ENCODE measurements around the gene WDR70.
"Not testable (repeated sequence)": the region's sequence is repeated elsewhere in the genome, so short reads cannot be mapped to it uniquely, and the experiment has no call there.

The WDR70 gene

DNA sequence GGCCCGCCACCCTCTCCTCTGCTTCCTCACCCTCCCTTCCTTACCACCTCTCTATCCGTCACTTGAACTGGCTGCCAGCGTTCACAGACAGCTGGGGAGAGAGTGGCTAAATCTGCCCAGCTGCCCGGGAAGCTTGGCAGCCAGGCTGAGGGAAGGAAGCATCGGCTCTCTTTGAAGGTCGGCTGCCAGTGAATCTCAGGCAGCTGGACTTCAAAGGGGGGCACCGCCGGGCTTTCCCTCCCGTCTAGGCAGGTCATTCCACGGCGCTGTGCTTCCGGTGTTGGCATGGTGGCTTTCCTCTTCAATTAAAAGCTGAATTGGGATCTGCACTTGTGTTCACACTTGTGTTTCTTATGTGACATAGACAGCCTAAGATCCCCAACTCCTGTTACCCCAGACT, 286.8 kb downstream of the WDR70 start:
- peaks cover 15% of the 10 kb centered on the region for H3K4me1 ChIP-seq (ENCODE audit: insufficient read depth, low read length)
- H3K9me3 ChIP-seq (ENCODE audit: control insufficient read depth, insufficient read depth, low read length) = no peaks in the 10 kb centered on the region
- no peak overlapping the region for H3K9ac ChIP-seq (ENCODE audit: low read depth, low read length)
- no peaks in the 10 kb centered on the region for H3K36me3 ChIP-seq (ENCODE audit: insufficient read depth, low read length)

DNA sequence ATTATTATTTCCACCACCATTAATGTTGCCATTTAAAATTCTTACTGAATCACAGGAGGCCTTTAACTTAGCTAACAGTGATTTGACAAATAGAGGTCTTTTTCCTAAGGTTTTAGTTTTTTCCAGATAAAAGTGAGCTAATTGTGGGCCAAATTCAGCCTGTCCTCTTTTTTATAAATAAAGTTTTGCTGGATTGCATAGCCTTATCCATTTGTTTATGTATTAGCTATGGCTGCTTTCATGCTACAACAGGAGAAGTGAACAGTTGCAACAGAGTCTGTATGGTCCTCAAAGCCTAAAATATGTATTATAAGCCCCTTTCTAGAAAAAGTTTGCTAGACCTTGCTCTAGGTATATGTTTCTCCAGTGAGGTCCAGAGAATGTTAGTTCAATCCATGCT, 288.3 kb downstream of the WDR70 start:
- H3K9me3 ChIP-seq (ENCODE audit: control insufficient read depth, insufficient read depth, low read length) = no peaks in the 10 kb centered on the region
- peaks cover 15% of the 10 kb centered on the region for H3K4me1 ChIP-seq (ENCODE audit: insufficient read depth, low read length)

GRCh38 chr5:37667846-37668245, 288.7 kb downstream of the WDR70 start:
- Histone ChIP-seq H3K36me3 (ENCODE audit: insufficient read depth, low read length) (no peaks in the 10 kb centered on the region), H3K9ac (ENCODE audit: low read depth, low read length) (no peak overlapping the region), H3K4me1 (ENCODE audit: insufficient read depth, low read length) (peaks cover 15% of the 10 kb centered on the region)

More for the DNA sequence above, 288.3 kb downstream of the WDR70 start:
- Histone ChIP-seq H3K9ac (ENCODE audit: low read depth, low read length) (no peak overlapping the region), H3K36me3 (ENCODE audit: insufficient read depth, low read length) (no peaks in the 10 kb centered on the region)

DNA sequence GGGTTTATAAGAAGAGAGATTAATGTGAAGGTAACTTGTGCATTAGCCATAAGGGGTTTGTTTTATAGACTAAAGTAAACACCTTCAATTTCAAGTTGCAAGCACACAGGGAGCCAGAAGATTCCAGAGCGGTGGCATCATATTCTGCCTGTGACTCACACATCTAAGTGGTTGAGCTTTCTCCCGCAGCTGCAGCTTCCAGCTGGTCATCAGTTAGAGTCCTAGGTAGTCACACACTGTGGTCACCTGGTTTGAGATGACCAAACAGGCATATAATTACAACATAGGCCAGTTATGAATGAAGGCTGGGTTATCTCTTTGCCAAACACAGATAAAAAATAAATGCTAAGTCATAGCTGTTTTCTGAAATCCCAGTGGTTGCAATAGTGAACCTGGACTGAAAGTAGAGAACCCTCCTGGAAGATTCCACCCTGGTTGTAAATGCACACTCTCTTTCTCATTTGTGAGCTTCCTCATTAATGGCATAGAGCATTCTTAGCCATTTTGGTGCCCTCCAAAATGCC, 289.5 kb downstream of the WDR70 start:
- H3K9me3 ChIP-seq (ENCODE audit: control insufficient read depth, insufficient read depth, low read length) = no peaks in the 10 kb centered on the region
- H3K4me1 ChIP-seq (ENCODE audit: insufficient read depth, low read length) = peaks cover 15% of the 10 kb centered on the region
- no peak overlapping the region for H3K9ac ChIP-seq (ENCODE audit: low read depth, low read length)
- no peaks in the 10 kb centered on the region for H3K36me3 ChIP-seq (ENCODE audit: insufficient read depth, low read length)

More at GRCh38 chr5:37667846-37668245, 288.7 kb downstream of the WDR70 start:
- H3K9me3 ChIP-seq (ENCODE audit: control insufficient read depth, insufficient read depth, low read length) = no peaks in the 10 kb centered on the region

- not testable (repeated sequence) for H3K9me3 ChIP-seq (ENCODE audit: control insufficient read depth, insufficient read depth, low read length); H3K36me3 ChIP-seq (ENCODE audit: insufficient read depth, low read length); H3K9ac ChIP-seq (ENCODE audit: low read depth, low read length)
- H3K4me1 ChIP-seq (ENCODE audit: insufficient read depth, low read length) = peaks cover 11% of the 10 kb centered on the region
These were observed 293.0 kb downstream of the WDR70 start for GRCh38 chr5:37672118-37672588.

- H3K9ac ChIP-seq (ENCODE audit: low read depth, low read length); H3K9me3 ChIP-seq (ENCODE audit: control insufficient read depth, insufficient read depth, low read length); H3K36me3 ChIP-seq (ENCODE audit: insufficient read depth, low read length): not testable (repeated sequence)
These were observed 295.2 kb downstream of the WDR70 start for GRCh38 chr5:37674361-37674760.

GRCh38 chr5:37679326-37679725, 300.2 kb downstream of the WDR70 start:
- not testable (repeated sequence) for H3K9me3 ChIP-seq (ENCODE audit: control insufficient read depth, insufficient read depth, low read length); H3K36me3 ChIP-seq (ENCODE audit: insufficient read depth, low read length); H3K4me1 ChIP-seq (ENCODE audit: insufficient read depth, low read length); H3K9ac ChIP-seq (ENCODE audit: low read depth, low read length)

More at GRCh38 chr5:37674361-37674760, 295.2 kb downstream of the WDR70 start:
- not testable (repeated sequence) for H3K4me1 ChIP-seq (ENCODE audit: insufficient read depth, low read length)

- not testable (repeated sequence) for H3K36me3 ChIP-seq (ENCODE audit: insufficient read depth, low read length); H3K9me3 ChIP-seq (ENCODE audit: control insufficient read depth, insufficient read depth, low read length); H3K4me1 ChIP-seq (ENCODE audit: insufficient read depth, low read length); H3K9ac ChIP-seq (ENCODE audit: low read depth, low read length)
These were observed 300.8 kb downstream of the WDR70 start for GRCh38 chr5:37679903-37680302.

GRCh38 chr5:37683072-37683471, 304.0 kb downstream of the WDR70 start:
- Histone ChIP-seq H3K9ac (ENCODE audit: low read depth, low read length) (no peak overlapping the region), H3K36me3 (ENCODE audit: insufficient read depth, low read length) (no peaks in the 10 kb centered on the region), H3K4me1 (ENCODE audit: insufficient read depth, low read length) (no peaks in the 10 kb centered on the region), H3K9me3 (ENCODE audit: control insufficient read depth, insufficient read depth, low read length) (no peaks in the 10 kb centered on the region; the same call in 1 of the 2 replicates)

DNA sequence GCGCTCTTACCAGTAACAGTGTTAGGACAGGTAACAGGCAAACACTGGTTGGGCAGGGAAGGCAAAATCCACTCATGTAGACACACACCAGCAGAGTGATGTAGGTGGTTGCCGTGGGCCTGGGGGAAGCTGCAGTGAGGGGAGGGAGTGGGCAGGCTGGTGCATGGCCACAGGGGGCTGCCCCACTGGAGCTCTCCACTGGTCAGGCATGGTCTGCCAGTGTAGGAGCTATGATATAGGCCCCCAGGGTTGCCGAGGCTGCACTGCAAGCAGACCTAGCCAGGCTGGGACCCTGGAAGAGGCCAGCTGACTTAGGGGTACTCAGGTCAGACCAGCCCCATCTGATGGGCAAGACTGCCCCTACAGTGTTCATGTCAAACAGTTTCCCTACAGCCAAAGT, 306.1 kb downstream of the WDR70 start:
- Histone ChIP-seq H3K4me1 (ENCODE audit: insufficient read depth, low read length) (no peaks in the 10 kb centered on the region), H3K36me3 (ENCODE audit: insufficient read depth, low read length) (no peaks in the 10 kb centered on the region), H3K9me3 (ENCODE audit: control insufficient read depth, insufficient read depth, low read length) (no peaks in the 10 kb centered on the region; the same call in 1 of the 2 replicates), H3K9ac (ENCODE audit: low read depth, low read length) (no peak overlapping the region)

- no peaks in the 10 kb centered on the region; the same call in 1 of the 2 replicates for H3K9me3 ChIP-seq (ENCODE audit: control insufficient read depth, insufficient read depth, low read length)
These were observed 306.7 kb downstream of the WDR70 start for GRCh38 chr5:37685816-37686215.

GRCh38 chr5:37688925-37689324, 309.8 kb downstream of the WDR70 start:
- H3K9ac ChIP-seq (ENCODE audit: low read depth, low read length); H3K36me3 ChIP-seq (ENCODE audit: insufficient read depth, low read length); H3K9me3 ChIP-seq (ENCODE audit: control insufficient read depth, insufficient read depth, low read length); H3K4me1 ChIP-seq (ENCODE audit: insufficient read depth, low read length): not testable (repeated sequence)

More at GRCh38 chr5:37685816-37686215, 306.7 kb downstream of the WDR70 start:
- no peaks in the 10 kb centered on the region for H3K36me3 ChIP-seq (ENCODE audit: insufficient read depth, low read length)
- no peaks in the 10 kb centered on the region for H3K4me1 ChIP-seq (ENCODE audit: insufficient read depth, low read length)
- H3K9ac ChIP-seq (ENCODE audit: low read depth, low read length) = no peak overlapping the region

- not testable (repeated sequence) for H3K9me3 ChIP-seq (ENCODE audit: control insufficient read depth, insufficient read depth, low read length); H3K9ac ChIP-seq (ENCODE audit: low read depth, low read length); H3K4me1 ChIP-seq (ENCODE audit: insufficient read depth, low read length); H3K36me3 ChIP-seq (ENCODE audit: insufficient read depth, low read length)
These were observed 315.2 kb downstream of the WDR70 start for GRCh38 chr5:37694333-37694732.

GRCh38 chr5:37694867-37695266, 315.7 kb downstream of the WDR70 start:
- Histone ChIP-seq H3K4me1 (ENCODE audit: insufficient read depth, low read length) (no peaks in the 10 kb centered on the region), H3K9me3 (ENCODE audit: control insufficient read depth, insufficient read depth, low read length) (no peaks in the 10 kb centered on the region)

GRCh38 chr5:37695647-37696046, 316.5 kb downstream of the WDR70 start:
- H3K4me1 ChIP-seq (ENCODE audit: insufficient read depth, low read length) = no peaks in the 10 kb centered on the region
- H3K36me3 ChIP-seq (ENCODE audit: insufficient read depth, low read length) = no peaks in the 10 kb centered on the region
- no peaks in the 10 kb centered on the region for H3K9me3 ChIP-seq (ENCODE audit: control insufficient read depth, insufficient read depth, low read length)
- H3K9ac ChIP-seq (ENCODE audit: low read depth, low read length) = no peak overlapping the region

More at GRCh38 chr5:37694867-37695266, 315.7 kb downstream of the WDR70 start:
- H3K9ac ChIP-seq (ENCODE audit: low read depth, low read length) = no peak overlapping the region
- no peaks in the 10 kb centered on the region for H3K36me3 ChIP-seq (ENCODE audit: insufficient read depth, low read length)
